Measurements from ENCODE around the gene MORN1.

DNA sequence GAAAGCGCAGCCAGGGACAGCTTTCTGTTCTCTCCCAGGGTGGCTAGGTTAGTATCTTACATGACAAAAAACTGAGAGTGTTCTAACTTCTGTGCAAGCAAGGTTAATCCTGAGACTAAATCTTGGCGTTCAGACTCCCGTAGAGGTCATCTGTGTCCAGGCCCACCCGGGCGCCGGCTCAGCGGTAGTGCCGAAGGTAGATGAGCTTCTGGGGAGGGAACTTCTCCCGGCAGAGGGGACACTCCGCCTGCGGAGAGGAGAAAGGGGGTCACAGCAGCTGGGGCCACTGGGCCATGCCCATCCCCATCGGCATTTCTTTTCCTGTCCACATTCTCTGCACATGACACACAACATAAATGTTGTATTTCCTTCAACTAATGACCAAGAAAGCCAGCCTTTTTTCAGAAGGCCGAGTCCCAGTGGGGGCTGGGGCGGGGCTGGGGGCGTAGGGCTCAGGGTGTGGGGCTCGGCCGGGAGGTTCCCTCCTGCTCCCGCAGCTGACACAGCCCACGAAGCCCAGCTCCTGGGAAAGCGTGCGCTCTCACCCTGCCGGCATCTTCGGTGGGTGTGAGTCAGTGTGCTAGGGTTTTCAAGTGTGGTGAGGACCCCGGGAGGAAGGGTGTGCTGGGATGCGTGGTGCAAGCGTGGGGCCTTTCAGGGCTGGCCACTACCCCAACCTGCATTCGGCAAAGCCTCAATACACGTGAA lies 14.4 kb upstream of the MORN1 start:
- TF ChIP-seq, protein P1, sequence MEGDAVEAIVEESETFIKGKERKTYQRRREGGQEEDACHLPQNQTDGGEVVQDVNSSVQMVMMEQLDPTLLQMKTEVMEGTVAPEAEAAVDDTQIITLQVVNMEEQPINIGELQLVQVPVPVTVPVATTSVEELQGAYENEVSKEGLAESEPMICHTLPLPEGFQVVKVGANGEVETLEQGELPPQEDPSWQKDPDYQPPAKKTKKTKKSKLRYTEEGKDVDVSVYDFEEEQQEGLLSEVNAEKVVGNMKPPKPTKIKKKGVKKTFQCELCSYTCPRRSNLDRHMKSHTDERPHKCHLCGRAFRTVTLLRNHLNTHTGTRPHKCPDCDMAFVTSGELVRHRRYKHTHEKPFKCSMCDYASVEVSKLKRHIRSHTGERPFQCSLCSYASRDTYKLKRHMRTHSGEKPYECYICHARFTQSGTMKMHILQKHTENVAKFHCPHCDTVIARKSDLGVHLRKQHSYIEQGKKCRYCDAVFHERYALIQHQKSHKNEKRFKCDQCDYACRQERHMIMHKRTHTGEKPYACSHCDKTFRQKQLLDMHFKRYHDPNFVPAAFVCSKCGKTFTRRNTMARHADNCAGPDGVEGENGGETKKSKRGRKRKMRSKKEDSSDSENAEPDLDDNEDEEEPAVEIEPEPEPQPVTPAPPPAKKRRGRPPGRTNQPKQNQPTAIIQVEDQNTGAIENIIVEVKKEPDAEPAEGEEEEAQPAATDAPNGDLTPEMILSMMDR (IDR thresholded peaks at IDR 0.05): no peak
- no peak for TF ChIP-seq POLR2A (IDR thresholded peaks at IDR 0.05)
